Stimulated activated CD4-positive, alpha-beta T cell treated with anti-CD3 and anti-CD28 coated beads, Interleukin-12 subunit alpha, Interleukin-12 subunit beta, amount 100 ng/mL, for 24 hours (primary cell): ENCODE data around the gene CDK11B.
A peak's percentile ranks its signal among the peaks of the same experiment; 100 is the strongest.
"Not testable (repeated sequence)": the region's sequence is repeated elsewhere in the genome, so short reads cannot be mapped to it uniquely, and the experiment has no call there.

Source experiments
- DNase-seq, 2 experiments: peaks; one replicate each; pipeline ENCODE4 v3.0.0-alpha.2; 2020; ENCODE audit warnings: low read depth in 2 of 2

CDK11B gene

DNA sequence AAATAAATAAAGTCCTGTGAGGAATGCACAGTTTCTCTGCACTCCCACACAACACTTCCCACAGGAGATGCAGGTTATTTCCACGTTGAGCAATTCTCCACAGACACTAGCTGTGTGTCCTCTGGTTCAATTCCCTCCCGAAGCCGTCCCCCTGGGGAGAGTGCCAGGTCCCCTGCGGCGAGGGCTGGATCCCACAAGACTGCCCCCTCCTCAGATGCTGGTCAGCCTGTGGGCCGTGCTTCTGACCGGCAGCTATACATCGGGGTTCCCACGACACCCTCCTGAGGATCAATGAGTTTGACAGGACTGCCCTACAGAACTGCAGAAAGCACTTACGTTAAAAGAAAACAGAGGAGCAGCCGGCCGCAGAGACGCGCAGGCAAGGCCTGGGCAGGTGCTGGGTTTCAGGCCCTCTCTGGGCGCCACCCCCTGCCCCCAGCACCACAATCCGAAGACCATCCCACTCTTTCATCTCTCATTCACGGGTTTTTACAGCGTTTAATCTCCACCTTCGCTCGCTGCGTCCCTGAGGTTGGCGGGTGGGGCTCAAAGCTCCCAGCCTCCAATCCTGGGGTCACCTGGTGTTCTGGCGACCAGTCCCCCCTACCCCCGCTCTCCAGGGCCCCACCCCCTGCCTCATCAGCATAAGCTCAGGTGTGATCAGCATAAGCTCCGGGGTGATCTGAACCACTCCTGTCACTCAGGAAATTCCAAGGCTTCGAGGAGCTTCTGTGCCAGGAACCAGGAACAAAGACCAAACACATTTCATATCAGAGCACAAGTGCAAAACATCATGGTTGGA is 24.5 kb upstream of the CDK11B start:
- no peak for DNase-seq

DNA sequence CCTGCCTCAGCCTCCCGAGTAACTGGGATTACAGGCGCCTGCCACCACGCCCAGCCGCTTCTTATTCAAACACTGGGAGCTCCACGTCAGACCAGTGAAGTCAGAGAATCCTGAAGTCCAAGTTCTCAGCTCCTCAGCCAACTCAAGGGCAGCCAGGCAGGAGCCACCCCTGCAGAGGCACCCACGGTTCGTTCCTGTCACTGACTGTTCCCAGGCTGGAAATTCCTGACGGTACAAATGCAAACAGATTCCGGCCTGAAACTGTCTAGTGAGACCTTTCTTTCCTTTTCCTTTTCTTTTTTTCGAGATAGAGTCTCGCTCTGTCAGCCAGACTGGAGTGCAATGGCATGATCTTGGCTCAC is 22.1 kb upstream of the CDK11B start:
- DNase-seq, result no peak

DNA sequence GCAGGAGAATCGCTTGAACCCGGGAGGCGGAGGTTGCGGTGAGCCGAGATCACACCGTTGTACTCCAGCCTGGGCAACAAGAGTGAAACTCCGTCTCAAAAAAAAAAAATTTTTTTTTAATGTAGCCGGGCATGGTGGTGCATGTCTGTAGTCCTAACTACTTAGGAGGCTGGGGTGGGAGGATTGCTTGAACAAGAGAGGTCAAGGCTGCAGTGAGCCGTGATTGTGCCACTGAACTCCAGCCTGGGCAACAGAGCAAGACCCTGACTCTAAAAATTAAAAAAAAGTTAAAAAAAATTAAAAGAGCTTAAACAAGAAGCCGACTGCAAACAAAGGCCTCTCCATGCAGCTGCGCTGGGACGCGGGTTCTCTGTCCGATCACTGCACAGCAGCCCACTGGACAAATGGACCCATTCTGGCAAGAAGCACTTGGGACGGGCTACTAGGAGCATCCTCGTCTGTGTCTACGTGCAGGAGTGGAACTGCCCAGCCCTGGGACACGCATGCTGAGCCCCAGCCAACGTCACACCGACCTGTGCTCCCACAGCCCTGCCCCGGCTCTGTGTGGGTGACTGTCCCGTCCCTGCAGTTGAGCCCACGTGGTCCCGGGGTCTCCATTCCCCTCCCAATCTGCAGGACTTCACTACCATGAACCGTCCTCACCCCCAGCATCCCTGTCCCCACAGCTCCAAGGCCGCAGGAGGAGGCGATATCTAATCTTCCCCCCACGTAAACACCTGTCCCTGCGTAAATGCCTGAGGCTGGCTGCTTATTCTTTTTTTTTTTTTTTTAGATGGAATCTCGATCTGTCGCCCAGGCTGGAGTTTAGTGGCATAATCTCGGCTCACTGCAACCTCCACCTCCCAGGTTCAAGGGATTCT is 21.5 kb upstream of the CDK11B start:
- DNase-seq, result no peak

DNA sequence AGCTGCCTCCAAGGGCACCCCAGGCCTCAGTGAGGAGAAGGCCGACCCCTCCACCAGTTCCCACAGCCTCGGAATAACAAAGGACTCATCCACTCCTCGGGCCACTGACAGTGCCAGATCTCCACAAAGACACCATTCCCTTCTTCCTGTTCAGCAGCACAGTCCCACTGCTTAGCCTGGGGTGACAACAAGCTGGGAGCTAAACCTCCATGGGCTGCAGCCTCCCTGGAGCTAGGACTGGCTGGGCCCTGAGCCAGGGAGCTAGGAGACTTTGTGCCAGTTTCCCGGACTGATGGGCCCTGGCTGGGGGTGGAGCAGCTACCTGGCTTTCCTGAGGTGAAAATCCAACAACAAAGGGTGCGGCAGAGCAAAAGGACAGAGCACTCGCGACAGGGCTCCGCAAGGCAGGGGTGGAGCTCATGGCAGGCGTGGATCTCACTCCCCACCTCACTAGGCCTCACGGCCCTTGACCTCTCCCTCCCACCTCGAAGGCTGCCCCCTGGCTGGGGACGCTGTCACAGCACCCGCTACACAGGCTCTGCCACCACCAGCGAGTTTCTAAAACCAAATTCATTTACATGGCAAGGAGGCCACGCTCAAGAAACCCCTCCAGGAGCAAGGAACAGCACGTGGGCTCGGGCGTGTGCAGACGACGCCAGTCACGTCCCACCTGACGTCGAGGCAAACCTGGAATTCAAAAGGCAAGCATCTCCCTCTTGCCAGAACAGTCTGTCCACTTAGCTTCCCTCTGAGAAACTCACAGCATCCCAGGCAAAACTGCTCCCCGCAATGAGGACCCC is 20.0 kb upstream of the CDK11B start:
- DNase-seq, result peak in 1 of 2 experiments; percentile 56

DNA sequence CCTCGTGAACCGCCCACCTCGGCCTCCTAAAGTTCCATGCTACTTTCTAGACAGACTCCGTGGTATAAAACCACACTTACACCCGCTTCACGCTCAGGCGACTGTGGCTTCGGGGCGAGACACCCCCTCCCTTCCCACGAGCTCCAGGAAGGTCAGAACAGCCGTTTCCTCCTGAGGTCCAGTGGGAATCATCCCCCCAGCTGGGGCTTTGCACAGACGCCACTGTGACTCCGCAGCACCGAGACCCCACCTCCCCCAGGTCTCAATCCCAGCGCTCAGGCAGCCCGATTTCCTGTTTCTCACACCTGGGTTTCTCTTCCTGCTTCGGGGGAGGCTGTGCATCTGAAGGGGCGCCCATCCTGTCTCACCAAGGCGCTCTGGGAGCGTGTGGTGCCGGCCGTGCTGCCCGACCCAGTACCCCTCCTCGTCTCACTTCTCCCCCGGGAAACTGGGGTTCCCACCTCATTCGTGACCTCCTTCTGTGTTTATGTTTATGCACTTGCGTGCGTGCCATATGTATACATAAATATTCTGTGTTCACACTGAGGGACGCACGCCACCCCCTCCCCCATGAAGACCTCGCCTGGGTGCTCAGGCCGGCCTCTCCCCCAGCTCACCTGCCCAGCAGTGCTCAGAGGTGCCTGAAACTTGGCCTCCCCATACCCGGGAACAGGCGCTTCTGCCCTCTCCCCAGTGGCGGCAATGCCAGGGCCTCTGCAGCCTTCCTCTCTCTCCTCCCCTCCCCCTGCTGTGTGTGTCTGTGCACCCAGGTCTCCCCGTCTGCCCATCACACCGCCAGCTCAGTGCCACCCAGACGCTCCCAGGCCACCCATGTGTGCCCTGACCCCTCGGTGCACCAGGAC is 19.1 kb upstream of the CDK11B start:
- DNase-seq, result peak; percentile 28 to 34

DNA sequence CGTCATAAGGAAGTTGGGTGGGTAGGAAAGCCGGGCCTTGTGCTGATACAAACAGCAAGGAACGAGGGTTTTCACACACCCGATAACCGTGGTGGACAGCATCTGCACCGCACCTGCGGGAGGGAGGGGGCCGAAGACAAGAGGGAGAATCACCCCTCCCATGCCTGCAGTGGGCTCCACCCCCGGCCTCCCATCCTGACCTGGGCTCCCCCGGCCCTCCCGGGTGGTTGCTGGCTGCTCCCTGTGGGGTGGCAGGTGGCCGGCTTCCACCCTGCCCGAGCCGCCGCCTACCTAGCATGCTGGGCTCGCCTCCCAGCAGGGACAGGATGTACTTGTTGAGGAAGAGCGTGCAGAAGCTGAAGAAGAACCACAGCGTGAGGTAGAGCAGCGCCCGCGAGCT is 17.3 kb upstream of the CDK11B start:
- DNase-seq, result not testable (repeated sequence)

DNA sequence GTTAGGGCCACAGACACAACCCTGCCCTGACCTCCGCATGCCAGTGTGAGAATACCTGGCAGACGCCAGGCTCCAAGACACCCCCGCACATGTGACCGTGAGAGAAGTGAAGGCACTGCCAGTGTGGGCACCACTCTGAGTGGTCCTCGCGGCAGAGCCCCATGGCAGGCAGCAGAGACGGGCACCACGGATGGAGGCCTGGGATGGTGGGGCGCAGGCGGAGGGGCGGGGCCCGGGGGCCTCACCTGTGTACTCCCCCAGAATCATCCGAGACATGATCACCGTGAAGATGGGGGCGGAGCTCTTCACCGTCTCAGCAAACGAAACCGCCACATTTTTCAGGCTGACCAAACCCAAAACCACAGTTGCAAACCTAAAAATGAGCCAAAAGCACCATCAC is 16.4 kb upstream of the CDK11B start:
- DNase-seq, result not testable (repeated sequence)

DNA sequence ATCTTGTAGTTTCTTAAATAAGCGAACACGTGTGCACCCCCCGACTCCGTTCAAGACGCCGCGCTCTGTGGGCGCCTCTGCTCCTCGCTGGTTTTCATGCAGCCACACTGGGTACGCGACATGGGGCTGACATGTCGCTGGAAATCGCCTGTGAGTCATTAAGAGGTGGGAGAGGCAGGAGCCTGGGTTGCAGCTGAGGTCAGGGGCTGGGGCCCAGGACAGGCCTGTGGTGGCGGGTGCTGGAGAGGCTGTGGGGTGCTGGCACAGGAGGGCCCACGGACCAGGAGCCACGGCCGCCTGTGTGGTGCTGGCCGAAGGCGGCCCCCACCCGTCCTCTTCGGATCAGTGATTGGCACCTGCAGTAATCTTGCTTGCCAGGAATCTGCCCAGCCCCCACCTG is 16.0 kb upstream of the CDK11B start:
- not testable (repeated sequence) for DNase-seq

DNA sequence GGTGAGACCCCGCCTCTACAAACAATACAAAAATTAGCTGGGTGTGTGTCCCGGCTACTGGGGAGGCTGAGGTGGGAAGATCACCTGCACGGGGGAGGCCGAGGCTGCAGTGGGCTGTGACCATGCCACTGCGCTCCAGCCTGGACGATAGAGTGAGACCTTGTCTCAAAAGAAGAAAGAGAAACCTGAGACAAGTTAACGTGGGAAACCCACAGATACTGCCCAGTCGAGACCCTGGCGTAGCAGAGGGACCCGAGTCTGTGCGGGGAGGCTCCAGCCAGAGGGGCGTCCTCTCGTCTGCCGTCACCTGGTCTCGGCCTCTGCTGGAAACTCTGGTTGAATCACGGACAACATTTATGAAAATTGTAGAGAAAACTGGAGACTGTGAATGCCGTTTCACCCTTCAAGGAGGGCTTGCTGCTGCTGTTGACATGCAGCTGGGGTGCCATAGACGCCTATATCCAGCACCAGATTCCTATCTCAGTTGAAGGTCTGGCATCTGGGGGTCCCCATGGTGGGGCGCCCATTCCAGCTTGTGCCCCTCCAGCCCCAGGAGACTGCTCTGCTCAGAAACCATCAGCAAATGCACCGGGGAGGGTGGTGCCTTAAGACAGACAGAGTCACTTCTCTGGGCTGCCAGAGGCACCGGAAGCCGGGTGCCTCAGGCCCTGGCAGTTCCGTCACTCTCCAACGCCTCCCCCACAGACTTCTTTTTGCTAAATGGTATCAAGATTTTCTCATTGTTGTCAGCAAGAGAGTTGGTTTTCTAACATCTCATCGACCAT is 13.6 kb upstream of the CDK11B start:
- DNase-seq, result no peak

DNA sequence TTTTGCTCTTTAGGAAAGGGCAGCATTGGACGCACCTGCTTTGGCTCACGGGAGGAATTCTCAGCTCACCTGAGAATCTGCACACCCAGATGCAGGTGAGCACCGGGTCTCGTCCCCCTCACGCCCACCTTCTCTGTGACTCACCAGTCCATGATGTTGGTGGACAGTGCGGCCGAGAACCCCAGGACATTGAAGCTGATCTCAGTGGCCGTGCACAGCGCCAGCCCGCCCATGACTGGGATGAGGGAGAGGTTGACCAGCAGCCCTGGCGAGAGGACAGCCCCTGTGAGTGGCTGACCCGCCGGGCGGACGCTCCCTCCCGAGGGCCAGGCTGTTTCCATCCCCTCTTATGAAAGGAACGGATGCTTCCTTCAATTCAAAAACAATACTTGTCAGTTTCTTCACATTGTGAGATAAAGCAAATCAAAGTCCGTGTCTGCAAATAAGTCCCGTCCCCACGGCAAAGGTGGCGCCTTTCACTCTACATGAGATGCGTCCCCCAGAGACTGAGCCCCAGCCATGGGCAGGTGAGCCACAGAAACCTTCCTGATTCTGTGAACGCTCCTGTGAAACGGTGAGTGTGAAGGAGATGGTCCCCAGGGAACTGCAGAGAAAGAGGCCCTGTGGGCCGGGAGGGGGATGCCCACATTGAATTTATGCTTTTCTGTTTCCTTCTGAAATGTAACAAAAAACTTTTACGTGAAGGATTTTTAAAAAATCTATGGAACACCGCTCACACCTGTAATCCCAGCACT is 12.7 kb upstream of the CDK11B start:
- DNase-seq, result no peak

DNA sequence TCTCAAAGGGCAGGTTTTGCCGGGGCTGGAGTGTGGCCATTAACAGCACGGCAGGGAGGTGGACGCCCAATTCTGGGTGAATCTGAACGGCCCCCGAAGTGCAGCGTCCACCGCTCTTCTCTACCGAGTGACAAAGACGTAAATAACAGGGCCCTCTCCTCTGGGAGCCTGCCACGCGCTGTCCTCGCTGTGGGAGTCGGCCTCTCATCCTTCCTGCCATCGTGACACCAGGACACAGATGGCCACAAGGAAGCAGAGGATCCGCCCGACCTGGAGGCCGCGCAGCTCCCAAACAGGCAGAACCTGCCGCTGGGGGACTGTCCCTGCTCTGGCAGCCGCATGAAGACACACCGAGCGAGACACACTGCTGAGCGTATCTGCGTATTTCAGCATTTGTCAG is 12.1 kb upstream of the CDK11B start:
- DNase-seq, result no peak

DNA sequence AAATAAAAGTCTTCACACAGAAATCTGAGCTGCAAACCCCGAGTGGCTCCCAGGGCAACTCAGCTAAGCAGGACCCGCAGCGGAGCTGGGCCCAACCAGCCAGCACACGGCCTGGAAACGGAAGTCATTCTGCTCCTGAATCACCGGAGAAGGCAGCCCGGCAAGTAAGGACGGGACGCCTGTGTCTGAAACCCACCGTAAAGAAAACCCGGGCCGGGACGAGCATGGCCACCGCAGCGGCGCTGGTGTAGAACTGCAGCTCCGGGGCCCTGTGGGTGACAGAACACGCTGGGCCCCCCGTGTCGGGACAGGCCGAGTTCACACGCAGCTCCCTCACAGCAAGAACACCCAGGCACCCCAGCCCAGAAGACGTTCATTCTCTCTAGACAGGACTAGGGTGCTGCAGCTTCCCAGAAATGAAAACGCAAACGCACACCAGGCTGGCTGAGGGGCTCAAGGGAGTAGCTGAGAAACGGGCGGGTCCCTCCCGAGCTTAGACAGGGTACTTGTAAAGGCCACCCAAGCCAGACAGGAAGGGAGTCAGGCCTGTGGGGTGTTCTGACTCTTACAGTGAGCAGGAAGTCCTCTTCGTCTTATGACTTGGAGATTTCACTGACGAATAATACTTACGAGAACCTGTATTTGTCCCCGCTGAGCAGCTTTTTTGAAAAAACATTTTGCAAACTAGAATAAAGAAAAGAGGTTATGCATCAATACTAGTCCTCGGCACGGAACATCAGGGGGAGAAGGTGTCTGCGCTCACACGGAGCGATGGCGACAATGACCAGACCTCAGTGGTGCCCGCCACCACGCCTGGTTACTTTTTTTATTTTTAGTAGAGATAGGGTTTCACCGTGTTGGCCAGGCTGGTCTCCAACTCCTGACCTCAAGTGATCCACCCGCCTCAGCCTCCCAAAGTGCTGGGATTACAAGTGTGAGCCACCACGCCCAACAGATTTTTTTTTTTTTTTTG is 10.9 kb upstream of the CDK11B start:
- no peak for DNase-seq

DNA sequence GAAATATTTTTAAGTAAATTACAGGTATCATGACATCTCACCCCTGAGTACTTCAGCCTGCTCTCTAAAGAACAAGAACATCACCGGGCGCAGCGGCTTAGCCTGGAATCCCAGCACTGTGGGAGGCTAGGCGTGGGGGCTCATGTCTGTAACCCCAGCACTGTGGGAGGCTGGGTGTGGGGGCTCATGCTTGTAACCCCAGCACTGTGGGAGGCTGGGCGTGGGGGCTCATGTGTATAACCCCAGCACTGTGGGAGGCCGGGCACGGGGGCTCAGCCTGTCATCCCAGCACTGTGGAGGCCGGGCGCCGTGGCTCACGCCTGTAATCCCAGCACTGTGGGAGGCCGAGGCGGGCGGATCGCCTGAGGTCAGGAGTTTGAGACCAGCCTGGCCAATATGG is 7.7 kb upstream of the CDK11B start:
- DNase-seq, result no peak

DNA sequence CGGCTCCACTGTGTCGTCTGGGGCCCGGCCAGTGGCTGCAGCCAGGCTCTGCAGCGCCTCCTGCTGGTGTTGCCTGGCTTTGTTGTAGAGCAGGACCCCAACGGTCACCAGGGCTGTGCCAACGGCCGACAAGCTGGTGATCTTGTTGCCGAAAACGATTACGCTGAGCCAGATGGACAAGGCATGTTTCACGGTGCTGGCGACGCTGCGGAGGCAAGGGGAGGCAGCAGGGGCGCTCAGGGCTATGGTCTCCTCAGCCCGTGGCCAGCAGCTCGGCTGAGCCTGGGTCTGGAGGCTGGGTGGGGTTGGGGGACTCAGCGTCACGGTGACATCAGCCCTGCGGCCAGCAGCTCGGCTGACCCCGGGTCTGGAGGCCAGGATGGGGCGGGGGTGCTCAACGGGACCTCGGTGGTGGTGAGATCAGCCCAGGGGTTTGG is 7.0 kb upstream of the CDK11B start:
- DNase-seq, result peak in 1 of 2 experiments; percentile 24

DNA sequence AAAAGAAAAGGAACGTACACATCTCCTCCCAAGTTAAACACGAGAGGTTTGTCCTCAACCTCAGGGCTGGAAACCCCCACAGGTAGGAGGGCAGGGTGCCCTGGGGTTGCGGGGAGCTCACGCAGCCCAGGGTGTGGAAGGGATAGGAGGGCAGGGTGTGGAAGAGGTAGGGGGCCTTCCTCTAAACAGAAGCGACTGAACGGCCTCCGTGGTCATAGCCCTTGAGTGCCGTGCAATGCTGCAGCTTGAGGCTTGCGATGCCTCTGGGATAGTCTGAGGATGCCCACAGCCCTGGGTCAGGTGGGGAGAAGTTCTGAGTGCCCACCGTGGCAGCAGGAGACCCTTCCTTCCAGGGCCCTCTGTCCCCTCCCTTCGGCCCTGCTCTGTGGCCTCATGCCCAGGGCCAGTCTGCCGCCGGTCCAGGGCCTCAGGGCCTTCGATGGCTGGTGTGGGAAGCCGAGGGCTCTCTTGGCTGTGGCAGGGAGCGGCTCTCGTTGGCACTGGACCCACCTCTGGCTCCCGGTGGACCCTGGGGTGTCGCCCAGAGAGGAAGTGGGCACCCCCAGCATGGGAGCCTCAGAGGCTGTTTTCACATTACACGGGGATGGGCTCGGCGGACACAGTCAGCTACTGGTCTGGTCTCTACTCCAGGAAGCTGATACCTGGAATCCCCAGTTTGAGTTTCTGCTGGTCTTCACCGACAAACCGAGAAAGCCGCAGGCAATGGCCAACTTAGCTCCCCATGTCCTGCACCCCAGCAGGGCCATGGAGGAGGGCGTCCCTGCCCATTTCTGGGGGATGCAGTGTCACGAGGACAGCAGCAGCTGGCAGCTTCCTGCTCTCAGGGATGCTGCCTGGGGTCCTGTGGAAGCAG is 6.4 kb upstream of the CDK11B start:
- no peak for DNase-seq

DNA sequence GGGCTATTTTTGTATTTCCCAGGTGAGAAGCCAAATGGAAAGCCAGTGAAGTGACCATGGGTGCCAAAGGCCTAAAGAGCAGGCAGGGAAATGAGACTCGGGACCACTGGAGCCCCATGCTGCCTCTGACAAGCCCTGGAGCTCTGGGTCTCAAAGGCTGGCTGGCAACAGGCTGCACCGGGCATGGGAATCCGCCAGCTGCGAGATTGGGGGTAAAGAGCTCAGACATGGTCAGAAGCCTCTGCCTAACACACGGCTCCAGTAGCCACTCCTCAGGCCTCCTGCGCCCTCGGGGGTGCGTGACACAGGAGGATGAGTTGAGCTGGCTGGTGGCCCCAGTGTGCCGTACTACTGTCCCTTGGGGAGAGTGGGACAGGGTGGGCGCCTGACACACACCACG is 5.5 kb upstream of the CDK11B start:
- not testable (repeated sequence) for DNase-seq

DNA sequence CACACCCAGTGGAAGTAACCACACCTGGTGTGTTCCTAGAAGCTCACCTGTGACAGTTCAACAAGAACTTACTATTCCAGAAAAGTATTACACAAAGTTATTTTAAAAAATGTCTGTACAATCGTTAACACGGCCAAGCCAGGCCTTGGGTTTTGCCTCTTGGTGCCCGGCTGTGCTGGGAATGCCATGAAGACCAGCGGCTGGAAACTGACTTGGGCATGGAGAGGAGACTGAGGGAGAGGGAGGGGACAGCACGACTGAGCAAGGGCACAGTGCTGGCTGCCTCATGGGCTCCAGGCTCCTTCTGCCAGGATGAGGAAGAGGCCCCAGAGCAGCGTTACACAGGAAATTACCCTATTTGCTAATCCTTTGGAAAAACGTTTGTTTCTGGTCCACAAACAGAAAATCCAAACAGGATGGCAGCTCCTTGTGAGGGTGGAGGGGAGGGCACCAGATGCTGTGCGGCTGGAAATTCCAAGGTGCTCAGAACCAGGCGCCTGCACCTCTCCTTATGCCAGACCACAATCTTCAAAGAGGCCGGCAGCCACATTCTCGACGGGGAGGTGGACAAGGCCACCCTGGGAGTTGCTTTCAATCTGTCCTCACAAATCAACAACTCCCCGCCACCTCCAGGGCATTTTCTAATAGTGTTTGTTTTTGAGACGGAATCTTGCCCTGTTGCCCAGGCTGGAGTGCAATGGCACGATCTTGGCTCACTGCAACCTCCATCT is 4.2 kb upstream of the CDK11B start:
- not testable (repeated sequence) for DNase-seq
